ENCODE results near the gene PGBD2. TPM values are rescaled to one million over a fixed set of nuclear protein-coding genes. Genes with fewer than 3 reads are reported as not detected.

Gene PGBD2
- polyA plus RNA-seq, 3 donors from 2014 or later: 6.7 to 12.4 (median 9.3) TPM

Other genes with a start within 250 kb of the PGBD2 start
- not detected for gene OR14I1, start 203.5 kb upstream of the PGBD2 start, polyA plus RNA-seq
- gene LYPD8, start 150.5 kb upstream of the PGBD2 start, polyA plus RNA-seq: not detected
- 1 to 10 TPM in 2 of 3 donors, under 1 TPM in 1; 0.46 to 5.9 (median 3.2) TPM for gene SH3BP5L, start 80.3 kb upstream of the PGBD2 start, polyA plus RNA-seq
- gene ZNF672, start 68.0 kb upstream of the PGBD2 start, polyA plus RNA-seq: 10 to 100 TPM; 17.1 to 36.9 (median 29.3) TPM
- 10 to 100 TPM in 1 of 3 donors, 1 to 10 TPM in 2; 5.5 to 11.0 (median 7.7) TPM for gene ZNF692, start 47.1 kb upstream of the PGBD2 start, polyA plus RNA-seq

All from immature natural killer cell (primary cell).